CD14-positive monocyte (primary cell): ENCODE data around the gene SNX15. TPM values are rescaled to one million over a fixed set of nuclear protein-coding genes. Genes with fewer than 3 reads are reported as not detected.
A peak's percentile ranks its signal among the peaks of the same experiment; 100 is the strongest.

ENCODE experiments used
- DNase-seq, 3 donors: peaks; one replicate each; pipeline ENCODE4 v3.0.0-alpha.2; 2011 to 2022
- H2AFZ ChIP-seq: 2 replicates; pipeline ENCODE4 v1.6.0; 2012; ENCODE audit warnings: mild to moderate bottlenecking, low read depth, low read length, inconsistent platforms; ENCODE audit not compliant: insufficient read depth, poor library complexity, severe bottlenecking
- H3K27ac ChIP-seq, 2 donors: 1 replicate in 1 of 2; 2 replicates in 1 of 2; pipeline ENCODE4 v1.5.1; 2012 to 2013; ENCODE audit warnings: low read length in 2 of 2, control low read depth in 1 of 2, inconsistent platforms in 1 of 2, low read depth in 1 of 2, mild to moderate bottlenecking in 1 of 2
- H3K27me3 ChIP-seq, 2 donors: one replicate each; pipeline versions ENCODE4 v1.6.0 to v1.6.1; 2011 to 2013; ENCODE audit warnings: low read length in 2 of 2; ENCODE audit not compliant: control insufficient read depth in 2 of 2, insufficient read depth in 2 of 2
- H3K36me3 ChIP-seq, 2 donors: replicated peaks in 1 of 2; 1 replicate in 1 of 2; 2 replicates in 1 of 2; pipeline versions ENCODE4 v1.5.1 to v1.6.1; 2012 to 2013; ENCODE audit warnings: low read length in 2 of 2, control low read depth in 1 of 2, inconsistent platforms in 1 of 2, mild to moderate bottlenecking in 1 of 2; ENCODE audit not compliant: insufficient read depth in 2 of 2, control insufficient read depth in 1 of 2
- H3K4me1 ChIP-seq, 2 donors: 1 replicate in 1 of 2; 2 replicates in 1 of 2; pipeline versions ENCODE4 v1.5.1 to v1.6.1; 2012 to 2013; ENCODE audit warnings: low read length in 2 of 2, control low read depth in 1 of 2, inconsistent platforms in 1 of 2, mild to moderate bottlenecking in 1 of 2, moderate library complexity in 1 of 2; ENCODE audit not compliant: insufficient read depth in 2 of 2, control insufficient read depth in 1 of 2
- H3K4me2 ChIP-seq: replicated peaks from 2 replicates; pipeline ENCODE3; 2012; ENCODE audit warnings: low read length, moderate library complexity, mild to moderate bottlenecking; ENCODE audit not compliant: poor library complexity, severe bottlenecking; ENCODE audit errors: extremely low read depth
- H3K4me3 ChIP-seq, 3 experiments: fragments of 200-600 bp in 1 of 3; sonication (generic) in 1 of 3; replicated peaks in 1 of 3; 1 replicate in 2 of 3; 2 replicates in 1 of 3; pipeline ENCODE4 v1.5.1; 2011 to 2013; ENCODE audit warnings: low read length in 3 of 3, mild to moderate bottlenecking in 3 of 3, control low read depth in 2 of 3, low read depth in 2 of 3, inconsistent platforms in 1 of 3, moderate library complexity in 1 of 3
- H3K79me2 ChIP-seq: 2 replicates; pipeline ENCODE4 v1.6.0; 2012; ENCODE audit warnings: mild to moderate bottlenecking, control low read depth, inconsistent platforms, low read length, moderate library complexity; ENCODE audit not compliant: insufficient read depth
- H3K9ac ChIP-seq: 2 replicates; pipeline ENCODE4 v1.6.0; 2017; ENCODE audit warnings: low read length, mild to moderate bottlenecking; ENCODE audit not compliant: insufficient read depth, poor library complexity, severe bottlenecking
- H3K9me3 ChIP-seq, 2 donors: replicated peaks in 1 of 2; 1 replicate in 1 of 2; 2 replicates in 1 of 2; pipeline versions ENCODE4 v1.5.1 to v1.6.1; 2012 to 2013; ENCODE audit warnings: low read length in 2 of 2, control low read depth in 1 of 2; ENCODE audit not compliant: control insufficient read depth in 1 of 2, insufficient read depth in 1 of 2
- H4K20me1 ChIP-seq: 2 replicates; pipeline ENCODE4 v1.6.0; 2012; ENCODE audit warnings: mild to moderate bottlenecking, low read length, control low read depth, moderate library complexity; ENCODE audit not compliant: insufficient read depth
- H3K27ac Mint-ChIP-seq, 7 donors: one replicate each; pipeline ENCODE4 v1.8.0; 2020; ENCODE audit warnings: mild to moderate bottlenecking in 7 of 7, mixed read lengths in 7 of 7, moderate library complexity in 6 of 7, inconsistent platforms in 2 of 7
- H3K27me3 Mint-ChIP-seq, 3 donors: one replicate each; pipeline ENCODE4 v1.8.0; 2021 to 2022; ENCODE audit warnings: low read depth in 3 of 3, mild to moderate bottlenecking in 3 of 3, mixed read lengths in 3 of 3, moderate library complexity in 3 of 3, inconsistent platforms in 1 of 3
- H3K36me3 Mint-ChIP-seq, 2 donors: one replicate each; pipeline ENCODE4 v1.8.0; 2020; ENCODE audit warnings: mixed read lengths in 2 of 2, inconsistent platforms in 1 of 2, mild to moderate bottlenecking in 1 of 2
- H3K4me1 Mint-ChIP-seq: one replicate; pipeline ENCODE4 v1.8.0; 2020; ENCODE audit warnings: mild to moderate bottlenecking, mixed read lengths
- H3K4me3 Mint-ChIP-seq, 2 donors: one replicate each; pipeline ENCODE4 v1.8.0; 2020; ENCODE audit warnings: mild to moderate bottlenecking in 2 of 2, mixed read lengths in 2 of 2, moderate library complexity in 1 of 2
- H3K9me3 Mint-ChIP-seq, 7 donors: one replicate each; pipeline ENCODE4 v1.8.0; 2020 to 2022; ENCODE audit warnings: mixed read lengths in 7 of 7, mild to moderate bottlenecking in 6 of 7, moderate library complexity in 6 of 7, inconsistent platforms in 2 of 7
- WGBS: methylation state at CpG from one replicate; pipeline ENCODE4 v1.1.5; 2013; ENCODE audit warnings: missing lambda C conversion rate; ENCODE audit not compliant: insufficient coverage; 5-methylcytosine and 5-hydroxymethylcytosine counted together
- intact Hi-C, 2 donors: fragments of 100-400 bp; cut with micrococcal nuclease; formaldehyde crosslinking; loops; one replicate each; pipeline versions ENCODE4 v1.15.0 to v1.15.1; 2023
- polyA plus RNA-seq, 3 donors: library from polyadenylated mRNA; depleted of rRNA in 1 of 3; unstranded in 2 of 3; stranded (reverse) in 1 of 3; fragments of 300-500 nt in 2 of 3; fragments of >200 nt in 1 of 3; fragmentation: Illumina TruSeq in 2 of 3; gene quantifications; 1 replicate in 2 of 3; 2 replicates in 1 of 3; pipeline ENCODE4 v1.2.3, GENCODE V29; 2012 to 2021
- TF ChIP-seq, protein P1 (sequence below): fragments of 200-600 bp; IDR thresholded peaks from one replicate; pipeline ENCODE4 v1.8.0; 2022; ENCODE audit warnings: antibody characterized with exemption, mild to moderate bottlenecking

Gene SNX15
- polyA plus RNA-seq, 3 donors, result 16.2 to 26.7 (median 17.8) TPM

DNA sequence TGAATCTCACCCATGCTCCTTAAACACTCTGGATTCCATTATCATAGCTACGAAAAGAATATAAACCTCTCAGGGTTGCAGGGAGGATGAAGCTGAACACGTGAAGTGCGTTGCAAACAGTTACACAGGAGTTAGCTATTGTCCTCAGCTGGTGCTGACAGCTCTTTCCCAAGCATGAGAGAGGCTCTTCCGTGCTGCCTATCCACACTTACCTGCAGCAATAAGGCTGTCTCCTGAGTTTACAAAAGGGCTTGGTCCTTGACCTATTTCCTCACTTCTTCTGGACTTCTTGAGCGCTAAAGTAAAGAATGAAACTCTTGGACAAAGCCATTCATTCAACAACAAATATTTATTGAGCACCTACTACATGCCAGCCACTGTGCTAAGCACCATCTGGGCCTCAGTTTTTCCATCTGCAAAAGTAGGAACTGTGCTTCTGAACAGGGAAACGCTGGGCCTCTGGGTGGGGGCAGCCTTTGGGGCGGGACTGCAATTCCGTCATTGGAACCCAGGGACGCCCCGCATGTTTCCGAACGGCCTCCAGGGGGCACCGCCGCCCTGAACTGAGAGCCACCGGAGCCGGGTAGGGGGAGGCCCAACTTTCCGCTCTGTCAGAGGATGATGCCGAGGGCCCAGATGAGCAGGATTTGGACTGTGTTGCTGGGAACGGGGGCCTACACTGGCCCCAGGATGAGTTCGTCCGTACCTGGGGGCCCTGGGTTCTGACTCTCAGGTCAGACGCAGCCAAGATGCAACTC is 13.9 kb upstream of the SNX15 start:
- Mint-ChIP-seq H3K27me3 (no peaks in the 10 kb centered on the region), H3K27ac (peak overlapping the region; percentile 94 to 98 (median 97)), H3K36me3 (peaks cover 16 to 17% of the 10 kb centered on the region in 2 donors), H3K4me3 (peak overlapping the region; percentile 90 to 95), H3K9me3 (peaks cover 0 to 8% (median 0%) of the 10 kb centered on the region in 7 donors), H3K4me1 (peaks cover 35% of the 10 kb centered on the region)
- Histone ChIP-seq H3K4me2 (peak overlapping the region; percentile 96), H3K9ac (peak overlapping the region; percentile 93), H3K27ac (peak overlapping the region; percentile 94 to 97), H2AFZ (peak overlapping the region; percentile 96), H3K9me3 (no peaks in the 10 kb centered on the region), H3K4me3 (peak overlapping the region; percentile 52 to 96 (median 70)), H3K4me1 (peaks cover 22 to 32% of the 10 kb centered on the region in 2 donors), H4K20me1 (peaks cover 10% of the 10 kb centered on the region), H3K36me3 (peaks cover 2 to 8% of the 10 kb centered on the region in 2 donors), H3K79me2 (peaks cover 37% of the 10 kb centered on the region), H3K27me3 (no peaks in the 10 kb centered on the region)
- WGBS, result 14% methylated on average over 21 of the region's 22 CpGs
- intact Hi-C loops, result loop anchor here in 1 of 2 donors (1.0 to 10.0 kb wide), 4 partner anchors 69 to 169 kb away; partner anchors contain the start of genes CDC42BPG, CDCA5, PPP2R5B and TM7SF2
- TF ChIP-seq, protein P1, sequence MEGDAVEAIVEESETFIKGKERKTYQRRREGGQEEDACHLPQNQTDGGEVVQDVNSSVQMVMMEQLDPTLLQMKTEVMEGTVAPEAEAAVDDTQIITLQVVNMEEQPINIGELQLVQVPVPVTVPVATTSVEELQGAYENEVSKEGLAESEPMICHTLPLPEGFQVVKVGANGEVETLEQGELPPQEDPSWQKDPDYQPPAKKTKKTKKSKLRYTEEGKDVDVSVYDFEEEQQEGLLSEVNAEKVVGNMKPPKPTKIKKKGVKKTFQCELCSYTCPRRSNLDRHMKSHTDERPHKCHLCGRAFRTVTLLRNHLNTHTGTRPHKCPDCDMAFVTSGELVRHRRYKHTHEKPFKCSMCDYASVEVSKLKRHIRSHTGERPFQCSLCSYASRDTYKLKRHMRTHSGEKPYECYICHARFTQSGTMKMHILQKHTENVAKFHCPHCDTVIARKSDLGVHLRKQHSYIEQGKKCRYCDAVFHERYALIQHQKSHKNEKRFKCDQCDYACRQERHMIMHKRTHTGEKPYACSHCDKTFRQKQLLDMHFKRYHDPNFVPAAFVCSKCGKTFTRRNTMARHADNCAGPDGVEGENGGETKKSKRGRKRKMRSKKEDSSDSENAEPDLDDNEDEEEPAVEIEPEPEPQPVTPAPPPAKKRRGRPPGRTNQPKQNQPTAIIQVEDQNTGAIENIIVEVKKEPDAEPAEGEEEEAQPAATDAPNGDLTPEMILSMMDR, result peak; percentile 87
- peak; percentile 86 to 91 (median 90) for DNase-seq

DNA sequence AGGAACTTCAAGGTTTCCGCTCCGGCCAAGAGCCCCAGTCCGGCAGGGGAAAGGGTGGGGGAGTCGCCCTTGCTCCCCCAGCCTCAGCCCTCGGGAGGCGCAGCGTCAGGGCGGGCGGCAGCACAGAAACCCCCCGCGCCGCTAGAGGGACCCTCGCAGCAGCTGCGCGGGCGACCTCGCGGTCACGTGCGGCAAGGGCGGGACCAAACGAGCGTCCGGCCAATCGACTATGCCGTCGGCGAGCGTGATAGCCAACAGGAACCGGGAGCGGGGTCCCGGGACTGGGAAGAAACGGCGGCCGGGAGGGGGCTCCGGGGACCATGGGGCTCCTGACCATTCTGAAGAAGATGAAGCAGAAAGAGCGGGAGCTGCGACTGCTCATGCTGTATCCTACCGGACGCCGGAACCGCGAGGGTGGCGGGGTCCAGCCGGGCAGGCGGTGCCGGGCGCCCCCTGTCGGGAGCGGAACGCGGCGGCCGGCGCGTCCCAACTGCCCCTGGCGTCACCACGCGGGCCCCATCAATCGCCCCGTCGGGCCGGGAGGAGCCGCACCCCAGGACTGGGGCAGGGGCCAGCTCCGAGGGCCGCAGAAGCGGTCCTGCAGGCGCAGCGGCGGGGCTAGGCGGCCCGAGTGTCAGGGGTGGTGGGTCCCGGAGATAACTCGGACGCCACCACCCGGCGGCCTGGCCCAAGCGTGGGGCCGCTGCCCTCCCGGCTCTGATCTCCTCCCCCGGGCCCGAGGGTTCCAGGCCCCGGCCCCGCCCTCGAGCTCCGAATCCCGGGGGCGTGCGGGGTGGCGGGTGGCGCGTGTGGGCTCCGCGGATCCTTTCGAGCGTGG is 13.1 kb upstream of the SNX15 start, which contains the start of gene ARL2:
ARL2 (plus strand) TSS at position 273 of the 838 bp plus-strand sequence; CDS start at position 321, 48 bp downstream.
- peak; percentile 81 to 82 (median 82) for DNase-seq
- under 1% methylated on average over 95 of the region's 96 CpGs for WGBS
- Mint-ChIP-seq H3K27me3 (no peaks in the 10 kb centered on the region), H3K4me3 (peak within 1 kb of the TSS; percentile 90 to 95), H3K4me1 (peaks cover 35% of the 10 kb centered on the region), H3K36me3 (peaks cover 18 to 25% of the 10 kb centered on the region in 2 donors), H3K9me3 (peaks cover 0 to 8% (median 0%) of the 10 kb centered on the region in 7 donors), H3K27ac (peak within 1 kb of the TSS; percentile 94 to 98 (median 97))
- Histone ChIP-seq H3K79me2 (peaks cover 37% of the 10 kb centered on the region), H3K27ac (peak within 1 kb of the TSS; percentile 94 to 97), H3K27me3 (no peaks in the 10 kb centered on the region), H2AFZ (peak within 1 kb of the TSS; percentile 96), H4K20me1 (peaks cover 10% of the 10 kb centered on the region), H3K4me2 (peak within 1 kb of the TSS; percentile 96), H3K9me3 (no peaks in the 10 kb centered on the region), H3K36me3 (peaks cover 9 to 15% of the 10 kb centered on the region in 2 donors), H3K9ac (peak within 1 kb of the TSS; percentile 93), H3K4me1 (peaks cover 22 to 32% of the 10 kb centered on the region in 2 donors), H3K4me3 (peak within 1 kb of the TSS; percentile 52 to 96 (median 70))
- intact Hi-C loops, result loop anchor here in 1 of 2 donors (1.0 to 10.0 kb wide), 4 partner anchors 68 to 169 kb away; partner anchors contain the start of genes CDC42BPG, CDCA5, PPP2R5B and TM7SF2
- TF ChIP-seq, protein P1, result peak; percentile 94
